Upper lobe of left lung (tissue), 4 donors: ENCODE results near the gene ZNF652.
"Not testable (repeated sequence)": the region's sequence is repeated elsewhere in the genome, so short reads cannot be mapped to it uniquely, and the experiment has no call there.

Experiments used
- POLR2A ChIP-seq, 4 donors: fragments of 450-650 bp; IDR thresholded peaks; one replicate each; pipeline ENCODE4 v1.5.1; 2016 to 2017; ENCODE audit warnings: antibody characterized with exemption in 4 of 4, mild to moderate bottlenecking in 2 of 4
- POLR2AphosphoS5 ChIP-seq, 2 donors: sonication (generic); formaldehyde crosslinking; IDR thresholded peaks; one replicate each; pipeline ENCODE4 v1.5.1; 2017; ENCODE audit warnings: antibody characterized with exemption in 2 of 2
- TF ChIP-seq, protein P1 (sequence below), 6 experiments: fragments of 450-650 bp in 4 of 6; fragments of 200-600 bp in 2 of 6; sonication (generic) in 2 of 6; IDR thresholded peaks; one replicate each; pipeline ENCODE4 v1.5.1; 2016 to 2019; ENCODE audit warnings: antibody characterized with exemption in 6 of 6

DNA sequence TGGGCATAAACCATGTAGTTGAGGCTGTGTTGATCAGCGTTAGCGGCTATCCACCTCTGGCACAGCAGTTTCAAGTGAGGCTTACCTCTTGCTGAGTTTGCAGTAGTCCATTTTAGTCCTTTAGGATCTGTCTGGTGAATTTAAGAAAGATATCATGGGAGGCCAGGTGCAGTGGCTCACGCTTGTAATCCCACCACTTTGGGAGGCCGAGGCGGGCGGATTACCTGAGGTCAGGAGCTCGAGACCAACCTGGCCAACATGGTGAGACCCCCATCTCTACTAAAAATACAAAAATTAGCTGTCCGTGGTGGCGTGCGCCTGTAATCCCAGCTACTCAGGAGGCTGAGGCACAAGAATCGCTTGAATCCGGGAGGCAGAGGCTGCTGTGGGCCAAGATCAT, 86.1 kb downstream of the ZNF652 start:
- TF ChIP-seq, protein P1, sequence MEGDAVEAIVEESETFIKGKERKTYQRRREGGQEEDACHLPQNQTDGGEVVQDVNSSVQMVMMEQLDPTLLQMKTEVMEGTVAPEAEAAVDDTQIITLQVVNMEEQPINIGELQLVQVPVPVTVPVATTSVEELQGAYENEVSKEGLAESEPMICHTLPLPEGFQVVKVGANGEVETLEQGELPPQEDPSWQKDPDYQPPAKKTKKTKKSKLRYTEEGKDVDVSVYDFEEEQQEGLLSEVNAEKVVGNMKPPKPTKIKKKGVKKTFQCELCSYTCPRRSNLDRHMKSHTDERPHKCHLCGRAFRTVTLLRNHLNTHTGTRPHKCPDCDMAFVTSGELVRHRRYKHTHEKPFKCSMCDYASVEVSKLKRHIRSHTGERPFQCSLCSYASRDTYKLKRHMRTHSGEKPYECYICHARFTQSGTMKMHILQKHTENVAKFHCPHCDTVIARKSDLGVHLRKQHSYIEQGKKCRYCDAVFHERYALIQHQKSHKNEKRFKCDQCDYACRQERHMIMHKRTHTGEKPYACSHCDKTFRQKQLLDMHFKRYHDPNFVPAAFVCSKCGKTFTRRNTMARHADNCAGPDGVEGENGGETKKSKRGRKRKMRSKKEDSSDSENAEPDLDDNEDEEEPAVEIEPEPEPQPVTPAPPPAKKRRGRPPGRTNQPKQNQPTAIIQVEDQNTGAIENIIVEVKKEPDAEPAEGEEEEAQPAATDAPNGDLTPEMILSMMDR (IDR thresholded peaks at IDR 0.05) = not testable (repeated sequence)
- not testable (repeated sequence) for TF ChIP-seq POLR2A, POLR2AphosphoS5 (IDR thresholded peaks at IDR 0.05)
